Mesendoderm (in vitro differentiated cells): ENCODE data around the gene SWAP70. TPM values are rescaled to one million over a fixed set of nuclear protein-coding genes. Genes with fewer than 3 reads are reported as not detected.

Experiments
- DNase-seq: peaks from one replicate; pipeline ENCODE4 v3.0.0; 2013
- H2AK5ac ChIP-seq: 2 replicates; pipeline ENCODE4 v1.6.1; 2013; ENCODE audit warnings: low read length, inconsistent platforms
- H2BK120ac ChIP-seq: 2 replicates; pipeline ENCODE4 v1.6.1; 2013; ENCODE audit warnings: low read depth, mild to moderate bottlenecking, low read length, moderate library complexity, mixed read lengths
- H2BK15ac ChIP-seq: replicated peaks from 2 replicates; pipeline ENCODE4 v1.6.1; 2013; ENCODE audit warnings: low read depth, mild to moderate bottlenecking, moderate library complexity
- H2BK5ac ChIP-seq: 2 replicates; pipeline ENCODE4 v1.6.1; 2013; ENCODE audit warnings: low read length, inconsistent platforms
- H3K18ac ChIP-seq: 2 replicates; pipeline ENCODE4 v1.6.1; 2013; ENCODE audit warnings: mild to moderate bottlenecking, low read length, mixed read lengths
- H3K23ac ChIP-seq: one replicate; pipeline ENCODE4 v1.6.1; 2013; ENCODE audit warnings: low read length
- H3K27ac ChIP-seq: 2 replicates; pipeline ENCODE4 v1.5.1; 2013; ENCODE audit warnings: low read depth, mild to moderate bottlenecking, inconsistent platforms, low read length, moderate library complexity
- H3K27me3 ChIP-seq: 2 replicates; pipeline ENCODE4 v1.6.1; 2013; ENCODE audit warnings: low read length, control low read depth, mild to moderate bottlenecking, inconsistent platforms; ENCODE audit not compliant: insufficient read depth, poor library complexity
- H3K36me3 ChIP-seq: 2 replicates; pipeline ENCODE4 v1.6.1; 2013; ENCODE audit warnings: low read length, inconsistent platforms; ENCODE audit not compliant: control insufficient read depth, insufficient read depth
- H3K4ac ChIP-seq: one replicate; pipeline ENCODE4 v1.6.1; 2013; ENCODE audit warnings: low read depth, mild to moderate bottlenecking, low read length, moderate library complexity
- H3K4me1 ChIP-seq: 2 replicates; pipeline ENCODE4 v1.6.1; 2013; ENCODE audit warnings: low read depth, low read length, inconsistent platforms; ENCODE audit not compliant: control insufficient read depth
- H3K4me2 ChIP-seq: 2 replicates; pipeline ENCODE4 v1.6.1; 2013; ENCODE audit warnings: low read length
- H3K4me3 ChIP-seq: 2 replicates; pipeline ENCODE4 v1.5.1; 2013; ENCODE audit warnings: mild to moderate bottlenecking, low read length
- H3K56ac ChIP-seq: one replicate; pipeline ENCODE4 v1.6.1; 2013; ENCODE audit warnings: low read length
- H3K79me1 ChIP-seq: 2 replicates; pipeline ENCODE4 v1.6.1; 2013; ENCODE audit warnings: low read length, inconsistent platforms
- H3K79me2 ChIP-seq: 2 replicates; pipeline ENCODE4 v1.6.1; 2013; ENCODE audit warnings: mild to moderate bottlenecking, low read length; ENCODE audit not compliant: control insufficient read depth, insufficient read depth
- H3K9ac ChIP-seq: 2 replicates; pipeline ENCODE4 v1.6.1; 2013; ENCODE audit warnings: low read length, inconsistent platforms
- H4K5ac ChIP-seq: one replicate; pipeline ENCODE4 v1.6.1; 2013; ENCODE audit warnings: low read length
- H4K8ac ChIP-seq: one replicate; pipeline ENCODE4 v1.6.1; 2013; ENCODE audit warnings: low read depth, mild to moderate bottlenecking, control low read depth, low read length, moderate library complexity
- WGBS: extraction: QIAGEN DNeasy Blood & Tissue Kit; methylation state at CpG from one replicate; pipeline ENCODE4 v1.1.7; 2013; ENCODE audit warnings: low lambda C conversion rate, missing lambda C conversion rate; ENCODE audit not compliant: insufficient coverage; ENCODE audit errors: extremely low coverage; 5-methylcytosine and 5-hydroxymethylcytosine counted together
- polyA plus RNA-seq, 2 experiments: library from polyadenylated mRNA; stranded (reverse); fragments of 200-250 nt; gene quantifications; one replicate each; pipeline ENCODE4 v1.2.3, GENCODE V29; 2013

SWAP70 gene
- 30.9 TPM for polyA plus RNA-seq (2013, experiment 1 of 2)
- 33.0 TPM for polyA plus RNA-seq (2013, experiment 2 of 2)

GRCh38 chr11:9663699-9664275, at the start of gene SWAP70:
SWAP70 (plus strand) TSS chr11:9664077; CDS start chr11:9664180, 103 bp downstream.
- peaks cover 18% of the 10 kb centered on the region for H3K79me2 ChIP-seq
- H2AK5ac ChIP-seq: no peak within 1 kb of the TSS
- peak within 1 kb of the TSS; percentile 91 for H3K18ac ChIP-seq
- H3K36me3 ChIP-seq: no peaks in the 10 kb centered on the region
- peak; percentile 96 for DNase-seq
- peak within 1 kb of the TSS; percentile 97 for H3K23ac ChIP-seq
- H3K56ac ChIP-seq: peak within 1 kb of the TSS; percentile 98
- H4K8ac ChIP-seq: no peak within 1 kb of the TSS
- H2BK5ac ChIP-seq: peak within 1 kb of the TSS; percentile 84
- no peaks in the 10 kb centered on the region for H3K27me3 ChIP-seq
- H3K4me3 ChIP-seq: peak within 1 kb of the TSS; percentile 98
- H2BK15ac ChIP-seq: no peak within 1 kb of the TSS
- H3K4ac ChIP-seq: peak within 1 kb of the TSS; percentile 96
- no peak within 1 kb of the TSS for H4K5ac ChIP-seq
- peak within 1 kb of the TSS; percentile 41 for H3K27ac ChIP-seq
- peak within 1 kb of the TSS; percentile 83 for H3K4me2 ChIP-seq
- no peaks in the 10 kb centered on the region for H3K4me1 ChIP-seq
- H2BK120ac ChIP-seq: peak within 1 kb of the TSS; percentile 3
- no CpG with 5 or more reads among the region's 38 CpGs for WGBS
- peak within 1 kb of the TSS; percentile 95 for H3K9ac ChIP-seq
- peaks cover 1% of the 10 kb centered on the region for H3K79me1 ChIP-seq

- Histone ChIP-seq H3K79me2 (no peaks in the 10 kb centered on the region), H3K36me3 (no peaks in the 10 kb centered on the region), H3K56ac (peak overlapping the region; percentile 30), H2BK120ac (no peak overlapping the region), H2BK15ac (no peak overlapping the region), H3K9ac (no peak overlapping the region), H3K18ac (no peak overlapping the region), H3K79me1 (no peaks in the 10 kb centered on the region), H3K4ac (peak overlapping the region; percentile 48), H4K8ac (no peak overlapping the region), H4K5ac (no peak overlapping the region), H3K4me3 (no peak overlapping the region), H2BK5ac (no peak overlapping the region), H3K27ac (no peak overlapping the region), H3K27me3 (no peaks in the 10 kb centered on the region), H3K4me1 (no peaks in the 10 kb centered on the region), H3K23ac (no peak overlapping the region), H2AK5ac (no peak overlapping the region), H3K4me2 (no peak overlapping the region)
- no CpG with 5 or more reads among the region's 2 CpGs for WGBS
- DNase-seq: no peak
Measured at GRCh38 chr11:9615031-9615451, 48.8 kb upstream of the SWAP70 start.

GRCh38 chr11:9616042-9616675, 47.7 kb upstream of the SWAP70 start:
- Histone ChIP-seq H3K79me2 (no peaks in the 10 kb centered on the region), H3K23ac (no peak overlapping the region)

GRCh38 chr11:9616858-9617257, 47.0 kb upstream of the SWAP70 start:
- no peak overlapping the region for H3K4me3 ChIP-seq
- WGBS: no CpG with 5 or more reads among the region's 4 CpGs

More at GRCh38 chr11:9616042-9616675, 47.7 kb upstream of the SWAP70 start:
- Histone ChIP-seq H4K5ac (no peak overlapping the region), H2BK5ac (no peak overlapping the region), H3K4me3 (no peak overlapping the region), H3K27me3 (no peaks in the 10 kb centered on the region), H3K18ac (no peak overlapping the region), H3K27ac (no peak overlapping the region), H3K36me3 (no peaks in the 10 kb centered on the region), H3K79me1 (no peaks in the 10 kb centered on the region), H3K9ac (no peak overlapping the region), H4K8ac (no peak overlapping the region), H3K4me2 (no peak overlapping the region), H3K4ac (no peak overlapping the region), H2BK120ac (no peak overlapping the region), H2BK15ac (no peak overlapping the region), H3K56ac (no peak overlapping the region), H3K4me1 (no peaks in the 10 kb centered on the region), H2AK5ac (no peak overlapping the region)
- DNase-seq: no peak
- WGBS: no CpG with 5 or more reads among the region's 2 CpGs

GRCh38 chr11:9617940-9618339, 45.9 kb upstream of the SWAP70 start:
- Histone ChIP-seq H2BK5ac (no peak overlapping the region), H3K27me3 (no peaks in the 10 kb centered on the region), H2AK5ac (no peak overlapping the region), H3K79me1 (no peaks in the 10 kb centered on the region), H3K23ac (no peak overlapping the region), H4K5ac (no peak overlapping the region), H3K79me2 (no peaks in the 10 kb centered on the region), H3K4me2 (no peak overlapping the region), H4K8ac (no peak overlapping the region), H3K36me3 (no peaks in the 10 kb centered on the region), H3K9ac (no peak overlapping the region), H3K4ac (no peak overlapping the region), H3K4me1 (no peaks in the 10 kb centered on the region), H3K56ac (no peak overlapping the region), H3K27ac (no peak overlapping the region), H3K18ac (no peak overlapping the region), H2BK120ac (no peak overlapping the region), H2BK15ac (no peak overlapping the region), H3K4me3 (no peak overlapping the region)
- no peak for DNase-seq
- WGBS: no CpG with 5 or more reads among the region's 5 CpGs

More at GRCh38 chr11:9616858-9617257, 47.0 kb upstream of the SWAP70 start:
- Histone ChIP-seq H3K4me1 (no peaks in the 10 kb centered on the region), H3K18ac (no peak overlapping the region), H3K56ac (peak overlapping the region; percentile 18), H2AK5ac (no peak overlapping the region), H3K79me2 (no peaks in the 10 kb centered on the region), H3K27me3 (no peaks in the 10 kb centered on the region), H3K4me2 (no peak overlapping the region), H3K9ac (no peak overlapping the region), H3K36me3 (no peaks in the 10 kb centered on the region), H2BK120ac (no peak overlapping the region), H4K5ac (no peak overlapping the region), H3K27ac (no peak overlapping the region), H2BK5ac (no peak overlapping the region), H2BK15ac (no peak overlapping the region), H3K79me1 (no peaks in the 10 kb centered on the region), H4K8ac (no peak overlapping the region), H3K23ac (no peak overlapping the region), H3K4ac (no peak overlapping the region)
- no peak for DNase-seq
